Stimulated activated naive CD4-positive, alpha-beta T cell (primary cell): ENCODE data around the gene PDIA6.
"Not testable (repeated sequence)": the region's sequence is repeated elsewhere in the genome, so short reads cannot be mapped to it uniquely, and the experiment has no call there.

ENCODE experiments used
- DNase-seq, 6 experiments: peaks; one replicate each; lab custom pipeline; 2025; lab: John Stamatoyannopoulos, UW

Gene PDIA6

DNA sequence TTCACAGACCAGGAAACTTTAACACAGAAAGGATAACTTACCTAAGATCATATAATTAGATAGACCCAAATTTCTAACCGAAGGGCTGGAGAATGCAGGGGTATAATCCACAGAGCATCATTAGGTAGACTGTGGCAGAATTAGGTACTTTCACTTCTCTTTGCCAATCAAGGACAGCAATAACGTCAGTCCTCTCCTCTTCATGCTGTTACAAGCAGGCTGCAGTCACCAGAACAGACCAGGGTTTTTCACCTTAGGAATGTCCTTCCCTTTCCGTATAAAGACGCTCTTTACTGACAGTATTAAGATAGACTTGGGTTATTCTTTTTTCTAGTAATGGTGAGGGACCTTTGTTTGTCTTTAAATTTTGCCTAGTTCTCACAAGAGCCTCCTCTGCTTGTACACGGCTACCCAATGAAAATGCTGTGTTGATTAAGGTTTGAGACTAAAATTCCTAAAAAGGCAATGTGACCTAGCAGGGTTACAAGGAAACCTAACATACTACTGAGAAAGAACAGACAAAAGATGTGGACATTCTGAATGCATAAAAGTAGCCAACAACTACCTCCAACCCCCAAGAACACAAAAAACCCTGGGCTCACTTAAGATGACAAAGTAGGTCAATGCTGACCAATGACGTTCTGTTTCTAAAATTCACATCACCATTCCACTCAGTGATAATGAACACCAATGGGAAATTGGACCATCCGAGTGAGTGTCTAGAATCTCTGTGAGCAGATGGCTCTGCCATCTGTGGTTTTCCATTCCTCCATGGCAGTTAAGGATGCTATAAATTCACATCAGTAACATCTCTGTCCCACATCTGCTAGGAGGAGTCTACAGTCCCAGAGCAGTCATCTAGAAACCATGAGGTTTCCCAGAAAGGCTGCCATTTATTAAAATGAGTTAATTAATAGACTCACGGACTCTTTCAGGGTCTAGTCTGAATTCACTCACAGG lies 2.1 kb downstream of the PDIA6 start:
- no peak for DNase-seq

DNA sequence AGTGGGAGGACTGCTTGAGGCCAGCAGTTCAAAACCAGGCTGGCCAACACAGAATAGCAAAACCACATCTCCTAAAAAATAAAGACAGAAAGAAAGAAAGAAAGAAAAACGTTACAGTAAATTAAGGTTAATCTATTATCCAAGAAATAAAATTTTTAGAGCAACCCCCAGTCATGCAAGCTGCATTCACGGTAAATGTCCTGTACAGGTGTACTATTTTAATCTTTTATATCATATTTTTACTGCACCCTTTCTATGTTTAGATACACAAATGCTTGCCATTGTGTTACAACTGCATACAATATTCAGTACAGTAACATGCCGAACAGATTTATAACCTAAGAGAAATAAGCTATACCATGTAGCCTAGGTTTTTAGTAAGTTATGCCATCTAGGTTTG lies 6.0 kb downstream of the PDIA6 start:
- DNase-seq, result no peak

GRCh38 chr2:10805990-10806389 lies 6.6 kb downstream of the PDIA6 start:
- DNase-seq, result not testable (repeated sequence)

GRCh38 chr2:10802657-10803056 lies 9.9 kb downstream of the PDIA6 start:
- DNase-seq, result no peak

DNA sequence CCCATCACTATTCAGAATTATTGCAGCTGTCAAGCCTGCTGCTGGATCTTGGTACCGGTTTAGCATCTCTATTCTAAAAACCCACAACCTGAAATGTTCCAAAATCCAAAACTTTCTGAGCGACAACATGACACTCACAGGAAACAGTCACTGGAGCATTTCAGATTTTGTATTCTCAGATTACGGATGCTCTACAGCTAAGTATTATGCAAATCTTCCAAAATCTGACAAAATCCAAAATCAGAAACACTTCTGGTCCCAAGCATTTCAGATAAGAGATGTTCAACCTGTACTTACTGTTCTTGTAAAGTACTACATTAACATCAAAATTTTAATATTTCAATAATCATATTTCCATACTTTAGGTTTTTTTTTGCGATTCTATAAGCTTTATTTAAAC lies 12.4 kb downstream of the PDIA6 start:
- no peak for DNase-seq

GRCh38 chr2:10798783-10799182 lies 13.8 kb downstream of the PDIA6 start:
- DNase-seq, result no peak

- no peak for DNase-seq
Observed at GRCh38 chr2:10796703-10797102, 15.9 kb downstream of the PDIA6 start.

GRCh38 chr2:10795508-10796046 lies 17.0 kb downstream of the PDIA6 start:
- DNase-seq, result no peak

DNA sequence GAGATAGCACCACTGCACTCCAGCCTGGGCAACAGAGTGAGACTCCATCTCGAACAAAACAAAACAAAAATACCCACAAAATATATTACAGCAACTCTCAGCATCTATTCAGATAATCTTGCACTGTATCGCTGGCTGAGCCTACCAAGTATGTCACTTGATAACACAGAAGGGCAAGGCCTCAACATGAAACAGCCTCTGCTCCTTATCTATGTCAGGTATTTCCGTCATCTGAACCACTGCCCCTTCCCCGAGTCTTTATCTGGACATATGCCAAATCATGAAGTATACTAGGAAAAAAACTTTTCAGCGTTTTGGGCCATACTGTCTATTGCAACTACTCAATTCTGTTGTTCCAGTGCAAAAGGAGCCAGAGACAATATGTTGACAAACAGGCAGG lies 17.7 kb downstream of the PDIA6 start:
- DNase-seq, result no peak

GRCh38 chr2:10793816-10794215 lies 18.8 kb downstream of the PDIA6 start:
- DNase-seq, result no peak

DNA sequence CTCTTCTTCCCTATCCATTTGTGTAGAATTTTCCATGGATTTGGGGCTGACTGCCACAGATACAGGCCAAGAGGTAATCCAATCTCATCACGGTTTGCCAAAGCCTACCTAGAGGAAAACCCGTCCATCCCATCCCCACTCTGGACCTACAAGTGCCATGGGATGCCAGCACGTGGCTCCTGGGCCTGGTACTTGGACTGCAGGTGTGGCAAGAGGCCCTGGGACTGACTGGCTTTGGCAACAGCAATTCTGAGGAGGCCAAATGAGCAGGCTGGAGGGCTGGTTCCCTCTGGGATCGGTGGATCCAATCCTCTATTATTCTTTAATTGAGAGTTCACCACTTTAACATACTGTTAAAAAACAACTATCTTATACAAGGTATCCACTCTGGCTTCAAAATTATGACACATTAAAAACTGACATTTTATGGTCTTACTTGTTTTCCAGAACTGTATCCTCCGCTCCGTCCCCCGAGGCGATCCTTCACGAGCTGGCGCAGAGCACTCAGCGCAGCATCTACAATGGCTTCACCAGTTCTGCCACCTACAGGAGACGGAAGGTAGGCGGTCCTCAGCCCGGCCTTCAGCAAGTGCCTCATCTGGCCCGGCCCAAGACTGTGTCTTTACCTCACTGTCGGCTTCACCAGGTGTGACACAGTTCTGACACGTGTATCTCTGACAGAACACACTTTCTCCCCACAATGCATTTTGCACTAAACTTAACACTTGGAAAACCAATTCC lies 19.8 kb downstream of the PDIA6 start:
- no peak for DNase-seq

- no peak for DNase-seq
Observed at GRCh38 chr2:10792001-10792634, 20.5 kb downstream of the PDIA6 start.

DNA sequence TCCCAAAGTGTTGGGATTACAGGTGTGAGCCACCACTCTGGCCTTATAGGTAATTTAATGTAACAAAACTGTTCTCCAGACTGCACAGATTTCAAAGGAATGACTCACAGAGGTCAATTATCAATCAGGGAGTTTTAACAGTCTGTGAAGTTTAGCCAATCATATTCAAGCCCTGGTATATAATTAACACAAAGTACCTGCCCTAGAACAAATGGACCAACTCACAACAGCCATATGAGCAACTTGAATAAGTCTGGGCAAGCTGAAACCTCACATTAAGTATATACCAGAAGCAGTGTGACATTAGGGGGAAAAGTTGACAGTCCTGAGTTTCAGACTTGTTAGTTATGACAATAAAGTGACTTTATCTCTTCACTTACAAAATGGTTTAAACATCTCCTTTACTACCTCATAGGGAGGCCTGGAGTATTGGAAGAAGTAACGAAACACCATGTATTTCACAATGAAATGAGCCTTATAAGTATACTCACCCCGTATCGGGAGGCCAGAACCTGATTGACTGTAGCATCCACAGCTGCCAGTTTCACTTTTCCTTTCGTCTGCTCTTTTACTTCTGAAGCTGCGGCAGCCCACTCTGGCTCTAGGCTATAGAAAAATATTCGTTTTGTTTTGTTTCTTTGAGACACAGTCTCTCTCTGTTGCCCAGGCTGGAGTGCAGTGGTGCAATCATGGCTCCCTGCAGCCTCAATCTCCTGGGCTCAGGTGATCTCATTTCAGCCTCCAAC lies 22.2 kb downstream of the PDIA6 start:
- no peak for DNase-seq

- DNase-seq, result no peak
Observed at GRCh38 chr2:10788855-10789254, 23.7 kb downstream of the PDIA6 start.

DNA sequence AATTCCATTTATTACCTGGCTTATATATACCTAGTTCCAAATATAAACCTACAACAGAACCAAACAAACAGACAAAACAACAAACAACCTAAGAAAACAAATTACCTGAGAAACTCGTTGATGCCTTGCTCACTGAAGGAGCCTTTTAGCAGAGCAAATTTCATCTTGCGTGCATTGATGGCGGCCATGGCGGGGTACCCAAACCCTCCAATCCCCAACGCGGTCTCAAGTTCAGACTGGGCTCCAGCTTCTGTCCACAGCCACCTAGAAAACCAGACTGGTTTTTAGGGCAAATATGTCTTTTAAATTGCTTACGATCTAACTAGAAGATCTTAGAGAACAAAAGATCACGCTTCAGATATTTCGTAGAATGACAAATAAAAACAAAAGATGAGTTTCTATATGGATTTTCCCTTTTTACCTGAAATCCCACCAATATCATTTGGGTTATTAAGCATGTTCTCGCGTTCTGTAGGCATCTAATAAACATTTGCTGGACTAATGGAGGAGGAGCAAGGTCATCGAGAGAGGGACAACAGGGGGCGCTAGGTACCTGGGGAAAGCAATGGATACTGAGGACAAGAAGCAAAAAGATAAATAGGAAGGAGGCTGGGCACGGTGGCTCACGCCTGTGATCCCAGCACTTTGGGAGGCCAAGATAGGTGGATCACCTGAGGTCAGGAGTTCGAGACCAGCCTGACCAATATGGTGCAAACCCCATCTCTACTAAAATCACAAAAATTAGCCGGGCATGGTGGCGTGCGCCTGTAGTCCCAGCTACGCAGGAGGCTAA lies 25.2 kb downstream of the PDIA6 start:
- no peak for DNase-seq

- DNase-seq, result no peak
Observed at GRCh38 chr2:10786240-10786982, 26.2 kb downstream of the PDIA6 start.

- no peak for DNase-seq
Observed at GRCh38 chr2:10785260-10785659, 27.3 kb downstream of the PDIA6 start.

DNA sequence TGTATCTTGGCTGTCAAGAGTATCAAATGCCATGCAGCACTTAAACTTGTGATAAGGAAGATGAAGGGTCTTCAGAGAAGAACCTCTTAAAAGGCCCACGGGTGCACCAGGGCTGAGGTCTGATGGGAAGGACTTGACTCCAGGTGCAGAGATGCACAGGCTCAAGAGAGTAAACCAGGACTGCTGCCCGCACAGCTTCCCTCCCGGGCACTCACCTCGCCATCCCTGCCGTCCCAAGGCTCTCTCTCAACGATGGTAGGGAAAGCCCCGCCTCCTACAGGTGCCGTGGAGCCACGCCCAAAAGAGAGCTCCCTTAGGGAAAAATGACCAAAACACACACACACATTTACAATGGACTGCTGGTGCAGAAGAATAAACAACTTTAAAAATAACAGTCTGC lies 27.9 kb downstream of the PDIA6 start:
- DNase-seq, result no peak

- no peak for DNase-seq
Observed at GRCh38 chr2:10783421-10783820, 29.2 kb downstream of the PDIA6 start.

GRCh38 chr2:10781746-10782145 lies 30.8 kb downstream of the PDIA6 start:
- DNase-seq, result no peak
